ENCODE results near the gene ALDH8A1. TPM values are rescaled to one million over a fixed set of nuclear protein-coding genes. Genes with fewer than 3 reads are reported as not detected.
"Not testable (repeated sequence)": the region's sequence is repeated elsewhere in the genome, so short reads cannot be mapped to it uniquely, and the experiment has no call there.

The ALDH8A1 gene
- total RNA-seq, 1 donor from 2014 or later = 0.30 TPM

- no peak for TF ChIP-seq CTCF (IDR thresholded peaks at IDR 0.05)
- H3K9me3 Mint-ChIP-seq (ENCODE audit: unreplicated experiment) = no peaks in the 10 kb centered on the region
- no peak overlapping the region for H3K27ac Mint-ChIP-seq (ENCODE audit: unreplicated experiment)
- no peak for DNase-seq (ENCODE audit: extremely low spot score, unreplicated experiment)
- no peaks in the 10 kb centered on the region for H3K36me3 Mint-ChIP-seq (ENCODE audit: unreplicated experiment)
- no peaks in the 10 kb centered on the region for H3K27me3 Mint-ChIP-seq (ENCODE audit: unreplicated experiment)
- H3K4me3 Mint-ChIP-seq (ENCODE audit: unreplicated experiment) = no peak overlapping the region
- H3K4me1 Mint-ChIP-seq (ENCODE audit: unreplicated experiment) = peaks cover 13% of the 10 kb centered on the region
These were observed 46.5 kb downstream of the ALDH8A1 start for GRCh38 chr6:134903448-134903847.

- H3K9me3 Mint-ChIP-seq (ENCODE audit: unreplicated experiment) = no peaks in the 10 kb centered on the region
- no peak for TF ChIP-seq CTCF (IDR thresholded peaks at IDR 0.05)
- DNase-seq (ENCODE audit: extremely low spot score, unreplicated experiment) = no peak
- peaks cover 9% of the 10 kb centered on the region for H3K4me1 Mint-ChIP-seq (ENCODE audit: unreplicated experiment)
- H3K36me3 Mint-ChIP-seq (ENCODE audit: unreplicated experiment) = no peaks in the 10 kb centered on the region
- H3K27ac Mint-ChIP-seq (ENCODE audit: unreplicated experiment) = no peak overlapping the region
- H3K27me3 Mint-ChIP-seq (ENCODE audit: unreplicated experiment) = no peaks in the 10 kb centered on the region
- H3K4me3 Mint-ChIP-seq (ENCODE audit: unreplicated experiment) = no peak overlapping the region
These were observed 47.0 kb downstream of the ALDH8A1 start for GRCh38 chr6:134902936-134903335.

- TF ChIP-seq CTCF (IDR thresholded peaks at IDR 0.05) = no peak
- Mint-ChIP-seq H3K4me1 (ENCODE audit: unreplicated experiment) (peaks cover 9% of the 10 kb centered on the region), H3K4me3 (ENCODE audit: unreplicated experiment) (no peak overlapping the region), H3K27me3 (ENCODE audit: unreplicated experiment) (no peaks in the 10 kb centered on the region), H3K36me3 (ENCODE audit: unreplicated experiment) (no peaks in the 10 kb centered on the region), H3K27ac (ENCODE audit: unreplicated experiment) (no peak overlapping the region), H3K9me3 (ENCODE audit: unreplicated experiment) (no peaks in the 10 kb centered on the region)
- no peak for DNase-seq (ENCODE audit: extremely low spot score, unreplicated experiment)
These were observed 47.6 kb downstream of the ALDH8A1 start for GRCh38 chr6:134902074-134902861.

GRCh38 chr6:134898575-134898974 is 51.3 kb downstream of the ALDH8A1 start:
- no peak overlapping the region for H3K4me3 Mint-ChIP-seq (ENCODE audit: unreplicated experiment)
- peaks cover 4% of the 10 kb centered on the region for H3K27me3 Mint-ChIP-seq (ENCODE audit: unreplicated experiment)
- no peak for TF ChIP-seq CTCF (IDR thresholded peaks at IDR 0.05)
- H3K4me1 Mint-ChIP-seq (ENCODE audit: unreplicated experiment) = peaks cover 9% of the 10 kb centered on the region
- no peak for DNase-seq (ENCODE audit: extremely low spot score, unreplicated experiment)
- no peak overlapping the region for H3K27ac Mint-ChIP-seq (ENCODE audit: unreplicated experiment)
- no peaks in the 10 kb centered on the region for H3K9me3 Mint-ChIP-seq (ENCODE audit: unreplicated experiment)
- no peaks in the 10 kb centered on the region for H3K36me3 Mint-ChIP-seq (ENCODE audit: unreplicated experiment)

GRCh38 chr6:134898166-134898565 is 51.7 kb downstream of the ALDH8A1 start:
- H3K27me3 Mint-ChIP-seq (ENCODE audit: unreplicated experiment); DNase-seq (ENCODE audit: extremely low spot score, unreplicated experiment); H3K27ac Mint-ChIP-seq (ENCODE audit: unreplicated experiment); H3K4me3 Mint-ChIP-seq (ENCODE audit: unreplicated experiment); H3K36me3 Mint-ChIP-seq (ENCODE audit: unreplicated experiment); H3K9me3 Mint-ChIP-seq (ENCODE audit: unreplicated experiment); H3K4me1 Mint-ChIP-seq (ENCODE audit: unreplicated experiment): not testable (repeated sequence)

All from osteocyte (in vitro differentiated cells).